NCI-H526 (cell line): ENCODE measurements around the gene CFAP298.
"Not testable (repeated sequence)": the region's sequence is repeated elsewhere in the genome, so short reads cannot be mapped to it uniquely, and the experiment has no call there.

ENCODE experiments used
- DNase-seq, 2 experiments: peaks; one replicate each; lab custom pipeline; 2025; lab: John Stamatoyannopoulos, UW

The CFAP298 gene

DNA sequence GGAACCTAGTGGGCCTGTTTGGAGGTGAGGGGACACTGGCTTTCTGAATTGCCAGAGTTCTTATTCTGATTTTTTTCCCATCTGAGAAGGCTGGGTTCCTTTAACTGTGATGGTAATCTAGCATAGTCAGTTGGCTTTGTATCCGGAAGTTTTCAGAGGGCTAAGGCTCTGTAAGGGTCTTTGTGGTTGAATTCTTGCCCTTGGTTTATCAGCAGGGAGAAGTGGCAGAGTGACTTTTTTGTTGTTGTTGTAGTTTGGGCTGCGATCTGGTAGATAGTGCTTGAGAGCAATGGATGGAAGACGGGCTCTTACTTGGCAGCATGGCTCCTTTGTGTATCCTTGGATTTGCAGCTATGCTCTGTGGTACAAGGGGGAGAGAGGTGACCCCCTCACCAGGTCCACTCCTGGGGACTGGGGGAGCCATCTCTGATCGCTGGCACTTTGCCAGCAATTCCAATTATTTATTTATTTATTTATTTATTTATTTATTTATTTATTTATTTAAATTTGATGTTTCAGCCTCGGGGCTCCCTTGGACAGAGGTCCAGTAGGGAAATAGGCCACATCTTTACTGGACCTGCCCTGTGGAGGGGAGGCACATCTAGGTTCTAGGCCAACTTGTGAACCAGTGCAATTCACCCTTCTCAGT, 45.3 kb downstream of the CFAP298 start:
- no peak for DNase-seq

DNA sequence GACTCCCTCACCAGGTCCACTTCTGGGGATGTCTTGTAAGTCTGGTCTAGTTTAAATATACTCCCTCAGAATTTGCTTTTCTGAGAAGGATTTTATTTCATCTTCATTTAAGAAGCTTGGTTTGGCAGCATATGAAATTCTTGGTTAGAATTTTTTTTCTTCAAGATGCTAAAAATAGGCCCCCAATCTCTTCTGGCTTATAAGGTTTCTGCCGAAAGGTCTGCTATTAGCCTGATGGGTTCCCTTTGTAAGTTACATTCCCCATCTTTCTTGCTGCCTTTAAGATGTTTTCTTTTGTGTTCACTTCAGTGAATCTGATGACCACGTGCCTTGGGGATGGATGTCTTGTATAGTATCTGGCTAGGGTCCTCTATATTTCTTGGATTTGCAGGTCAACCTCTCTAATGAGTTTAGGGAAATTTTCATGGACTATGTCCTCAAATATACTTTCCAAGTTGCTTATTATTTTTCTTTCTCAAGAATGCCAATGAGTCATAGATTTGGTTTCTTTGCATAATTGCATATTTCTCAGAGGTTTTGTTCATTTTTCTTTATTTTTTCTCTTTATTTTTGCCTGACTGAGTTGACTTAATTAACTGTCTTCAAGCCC, 46.2 kb downstream of the CFAP298 start:
- no peak for DNase-seq

DNA sequence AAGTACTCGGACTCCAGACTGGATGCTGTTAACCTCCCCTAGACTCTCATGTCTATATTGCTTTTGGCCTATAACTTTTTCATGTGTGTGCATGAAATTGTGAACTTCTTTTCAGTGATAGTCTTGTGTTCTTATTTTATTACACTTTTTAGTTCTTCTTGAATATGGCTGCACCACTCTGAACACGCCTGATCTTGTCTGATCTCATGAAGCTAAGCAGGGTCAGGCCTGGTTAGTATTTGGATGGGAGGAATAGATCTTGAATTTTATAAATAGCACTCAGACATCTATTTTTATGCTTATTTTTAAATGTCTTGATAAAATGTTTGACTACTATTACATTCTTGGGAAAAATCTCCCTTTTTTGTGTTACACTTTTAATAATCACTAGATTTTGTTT, 49.3 kb downstream of the CFAP298 start:
- no peak for DNase-seq

DNA sequence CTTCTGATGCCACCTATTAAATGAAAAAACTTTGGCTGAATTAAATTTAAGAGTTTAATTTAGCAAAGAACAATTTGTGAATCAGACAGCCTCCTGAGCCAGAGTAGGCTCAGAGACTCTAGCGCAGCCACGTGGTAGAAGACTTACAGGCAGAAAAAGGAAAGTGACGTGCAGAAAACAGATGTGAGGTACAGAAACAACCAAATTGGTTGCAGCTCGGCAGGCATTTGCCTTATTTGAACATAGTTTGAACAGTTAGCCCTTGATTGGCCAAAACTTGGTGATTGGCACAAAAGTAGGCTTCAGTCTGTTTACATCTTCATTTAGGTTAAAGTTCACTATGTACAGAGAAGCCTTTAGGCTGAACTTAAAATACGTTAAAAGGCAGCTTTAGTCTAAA, 49.8 kb downstream of the CFAP298 start:
- DNase-seq = no peak

DNA sequence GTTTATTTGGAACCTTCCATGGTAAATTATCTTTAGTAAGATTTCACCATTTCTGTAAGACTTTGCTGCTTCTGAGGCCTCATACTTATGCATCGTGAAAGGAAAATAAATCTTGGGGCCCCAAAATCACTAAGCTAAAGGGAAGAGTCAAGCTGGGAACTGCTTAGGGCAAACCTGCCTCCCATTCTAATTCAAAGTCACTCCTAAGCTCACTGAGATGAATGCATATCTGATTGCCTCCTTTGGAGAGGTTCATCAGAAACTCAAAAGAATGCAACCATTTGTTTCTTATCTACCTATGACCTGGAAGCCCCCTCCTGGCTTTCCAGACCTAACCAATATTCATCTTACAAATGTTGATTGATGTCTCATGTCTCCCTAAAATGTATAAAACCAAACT, 50.7 kb downstream of the CFAP298 start:
- DNase-seq = not testable (repeated sequence)

DNA sequence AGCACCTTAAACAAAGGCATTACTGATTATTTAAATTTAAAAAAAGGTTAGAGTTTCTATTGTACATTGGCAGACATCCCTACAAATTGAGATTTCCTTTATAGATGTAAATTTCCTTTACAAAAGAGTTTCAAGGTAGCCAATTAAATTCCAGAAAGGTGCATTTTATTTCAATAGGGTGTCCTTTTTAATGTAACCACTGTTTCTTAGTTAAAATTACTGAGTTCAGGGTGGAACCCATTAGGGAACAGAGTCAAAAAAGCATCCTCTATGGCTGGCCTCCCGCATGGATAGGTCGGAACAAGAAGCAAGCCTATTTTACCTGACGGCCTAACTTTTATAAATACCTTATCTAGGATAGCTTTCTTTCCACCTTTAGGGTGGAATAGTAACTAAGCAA, 51.3 kb downstream of the CFAP298 start:
- no peak for DNase-seq

DNA sequence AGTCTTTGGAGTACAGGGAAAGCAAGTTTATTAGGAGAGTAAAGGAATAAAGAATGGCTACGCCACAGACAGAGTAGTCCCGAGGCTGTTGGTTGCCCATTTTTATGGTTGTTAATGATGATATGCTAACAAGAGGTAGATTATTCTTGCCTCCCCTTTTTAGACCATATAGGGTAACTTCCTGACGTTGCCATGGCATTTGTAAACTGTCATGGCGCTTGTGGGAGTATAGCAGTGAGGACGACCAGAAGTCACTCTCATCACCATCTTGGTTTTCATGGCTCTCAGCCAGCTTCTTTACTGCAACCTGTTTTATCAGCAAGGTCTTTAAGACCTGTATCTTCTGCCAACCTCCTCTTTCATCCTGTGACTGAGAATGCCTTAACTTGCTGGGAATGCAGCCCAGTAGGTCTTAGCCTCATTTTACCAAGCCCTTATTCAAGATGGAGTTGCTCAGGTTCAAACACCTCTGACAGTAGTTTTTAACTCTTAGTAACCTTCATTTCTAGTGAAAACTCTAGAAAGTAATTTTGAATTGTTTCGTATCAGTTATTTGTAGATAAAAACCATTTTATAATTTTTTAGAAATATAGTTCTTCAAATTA, 53.1 kb downstream of the CFAP298 start:
- no peak for DNase-seq

DNA sequence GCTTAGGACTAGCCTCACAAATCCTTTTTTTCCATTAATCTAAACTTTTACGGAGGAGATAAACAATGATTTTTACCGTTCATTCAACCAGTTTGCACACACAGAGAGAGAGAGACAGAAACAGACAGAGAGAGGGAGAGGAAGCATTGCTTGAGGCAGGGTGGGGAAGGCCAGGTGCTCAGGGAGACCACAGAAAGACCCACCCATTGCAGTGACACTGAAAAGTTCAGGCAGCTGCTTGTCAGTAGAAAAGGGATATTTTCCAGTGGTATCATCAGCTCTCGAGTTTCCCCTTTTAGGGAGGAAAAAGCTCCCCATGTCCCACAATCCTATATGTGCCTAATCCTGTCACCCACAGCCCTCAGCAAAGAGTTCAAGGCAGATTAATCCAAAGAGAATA, 54.1 kb downstream of the CFAP298 start:
- no peak for DNase-seq

DNA sequence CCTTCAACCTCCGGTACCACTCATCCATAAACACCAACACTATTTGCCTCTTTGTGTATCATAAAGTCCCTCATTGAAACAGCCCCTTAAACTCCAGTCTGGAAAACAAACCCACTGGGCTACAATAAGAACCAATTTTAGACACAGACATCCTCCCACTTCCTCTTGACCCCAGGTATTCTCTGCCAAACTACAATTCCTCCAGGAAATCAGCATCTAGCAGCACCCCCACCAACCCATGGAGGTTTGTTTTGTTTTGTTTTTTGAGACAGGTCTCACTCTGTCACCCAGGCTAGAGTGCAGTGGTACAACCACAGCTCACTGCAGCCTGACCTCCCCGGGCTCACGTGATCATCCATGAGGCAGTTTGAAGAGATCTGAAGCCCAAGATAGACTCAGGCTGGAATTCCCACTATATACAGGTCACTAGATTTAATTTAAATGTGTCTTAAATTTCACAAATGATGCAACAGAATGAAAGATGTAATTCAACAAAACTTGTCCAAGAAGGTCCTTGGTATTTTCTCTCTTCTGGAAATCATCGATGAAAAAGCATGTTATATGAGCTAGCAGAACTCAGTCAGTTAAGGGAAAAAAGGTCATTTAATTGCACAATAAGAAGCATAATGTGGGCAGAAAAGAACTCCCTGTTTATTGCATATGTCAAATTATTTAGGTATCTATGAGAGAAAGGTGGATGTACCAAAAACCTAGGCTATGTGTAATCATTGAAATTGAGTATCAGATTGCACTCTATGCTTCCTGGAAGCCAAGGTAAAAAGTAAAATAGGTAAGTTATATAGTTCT, 57.1 kb downstream of the CFAP298 start:
- no peak for DNase-seq

DNA sequence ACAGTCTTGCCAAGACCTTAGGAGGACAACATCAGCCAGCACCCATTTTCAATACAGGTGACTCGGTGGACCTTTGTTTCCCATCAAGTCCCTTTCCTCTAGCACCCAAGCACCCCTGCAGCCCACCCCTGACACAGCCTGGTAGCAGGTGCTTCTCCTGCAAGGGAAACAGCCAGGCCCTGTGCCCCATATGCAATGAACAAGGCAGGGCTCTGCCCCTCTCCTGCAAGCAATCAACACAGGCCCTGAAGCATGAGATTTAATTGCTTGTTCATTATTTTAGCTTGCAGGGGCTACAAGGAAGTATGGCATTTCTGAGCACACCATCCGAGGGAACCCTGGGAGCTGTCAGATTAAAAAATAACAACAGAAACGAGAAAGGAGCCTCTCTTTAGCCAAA, 62.3 kb downstream of the CFAP298 start:
- DNase-seq = no peak

DNA sequence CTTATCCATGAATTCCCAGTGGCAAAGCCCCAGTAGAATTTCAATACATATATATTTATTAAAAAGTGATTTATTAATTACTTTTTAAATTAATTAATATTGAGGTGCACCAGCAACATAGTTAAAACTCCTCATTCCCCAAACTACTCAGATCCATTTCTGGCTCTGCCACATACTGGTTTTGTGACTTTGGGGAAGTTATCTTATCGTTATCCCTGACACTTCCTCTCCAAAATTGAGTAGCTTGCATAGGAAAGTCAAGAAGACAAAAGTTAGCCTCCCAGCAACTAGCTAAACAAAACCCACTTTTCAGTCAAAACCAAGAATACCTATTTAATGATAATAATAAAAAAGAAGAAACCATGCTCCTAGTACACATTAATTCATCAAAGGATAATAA, 62.7 kb downstream of the CFAP298 start:
- DNase-seq = no peak
